ENCODE results near the gene KCNC3.

The KCNC3 gene

GRCh38 chr19:50277966-50278580 is 51.1 kb downstream of the KCNC3 start:
- no peak for DNase-seq (ENCODE audit: low read depth)
- no peak overlapping the region for H3K4me3 ChIP-seq (ENCODE audit: low read depth, low read length)
- TF ChIP-seq POLR2A (IDR thresholded peaks at IDR 0.05; ENCODE audit: extremely low read depth, insufficient read length) (no peak), CTCF (IDR thresholded peaks at IDR 0.05; ENCODE audit: low read depth, low read length) (no peak), MYC (IDR thresholded peaks at IDR 0.05; ENCODE audit: low read depth, low read length) (no peak), MAX (IDR thresholded peaks at IDR 0.05; ENCODE audit: low read depth, low read length) (no peak)

GRCh38 chr19:50276370-50277063 is 52.7 kb downstream of the KCNC3 start:
- no peak for TF ChIP-seq MYC (IDR thresholded peaks at IDR 0.05; ENCODE audit: low read depth, low read length)
- no peak for TF ChIP-seq CTCF (IDR thresholded peaks at IDR 0.05; ENCODE audit: low read depth, low read length)
- no peak for TF ChIP-seq POLR2A (IDR thresholded peaks at IDR 0.05; ENCODE audit: extremely low read depth, insufficient read length)
- no peak for TF ChIP-seq MAX (IDR thresholded peaks at IDR 0.05; ENCODE audit: low read depth, low read length)
- DNase-seq (ENCODE audit: low read depth), result no peak
- H3K4me3 ChIP-seq (ENCODE audit: low read depth, low read length), result no peak overlapping the region

- H3K4me3 ChIP-seq (ENCODE audit: low read depth, low read length), result no peak overlapping the region
- TF ChIP-seq CTCF (IDR thresholded peaks at IDR 0.05; ENCODE audit: low read depth, low read length), result no peak
- TF ChIP-seq POLR2A (IDR thresholded peaks at IDR 0.05; ENCODE audit: extremely low read depth, insufficient read length), result no peak
- no peak for TF ChIP-seq MYC (IDR thresholded peaks at IDR 0.05; ENCODE audit: low read depth, low read length)
- no peak for TF ChIP-seq MAX (IDR thresholded peaks at IDR 0.05; ENCODE audit: low read depth, low read length)
- DNase-seq (ENCODE audit: low read depth), result no peak
Measured at GRCh38 chr19:50275577-50276368, 53.4 kb downstream of the KCNC3 start.

GRCh38 chr19:50273821-50274220 is 55.4 kb downstream of the KCNC3 start:
- TF ChIP-seq MAX (IDR thresholded peaks at IDR 0.05; ENCODE audit: low read depth, low read length) (no peak), POLR2A (IDR thresholded peaks at IDR 0.05; ENCODE audit: extremely low read depth, insufficient read length) (no peak), MYC (IDR thresholded peaks at IDR 0.05; ENCODE audit: low read depth, low read length) (no peak), CTCF (IDR thresholded peaks at IDR 0.05; ENCODE audit: low read depth, low read length) (no peak)
- no peak for DNase-seq (ENCODE audit: low read depth)
- no peak overlapping the region for H3K4me3 ChIP-seq (ENCODE audit: low read depth, low read length)

- TF ChIP-seq MAX (IDR thresholded peaks at IDR 0.05; ENCODE audit: low read depth, low read length) (no peak), MYC (IDR thresholded peaks at IDR 0.05; ENCODE audit: low read depth, low read length) (no peak), CTCF (IDR thresholded peaks at IDR 0.05; ENCODE audit: low read depth, low read length) (no peak), POLR2A (IDR thresholded peaks at IDR 0.05; ENCODE audit: extremely low read depth, insufficient read length) (no peak)
- DNase-seq (ENCODE audit: low read depth), result no peak
Measured at GRCh38 chr19:50272263-50272897, 56.8 kb downstream of the KCNC3 start.

More at GRCh38 chr19:50272263-50272897, 56.8 kb downstream of the KCNC3 start:
- H3K4me3 ChIP-seq (ENCODE audit: low read depth, low read length), result no peak overlapping the region
